Large intestine (tissue), 3 donors: ENCODE data around the gene TTK. TPM values are rescaled to one million over a fixed set of nuclear protein-coding genes. Genes with fewer than 3 reads are reported as not detected.

Experiments
- DNase-seq, 2 donors: peaks; one replicate each; pipeline versions ENCODE4 v3.0.0 to v3.0.0-alpha.2; 2013
- H3K27ac ChIP-seq: one replicate; pipeline ENCODE4 v1.5.1; 2013; ENCODE audit warnings: low read length
- H3K27me3 ChIP-seq: 2 replicates; pipeline ENCODE4 v1.6.1; 2013; ENCODE audit warnings: low read length; ENCODE audit not compliant: control insufficient read depth, insufficient read depth
- H3K36me3 ChIP-seq: 2 replicates; pipeline ENCODE4 v1.6.1; 2013; ENCODE audit warnings: low read length; ENCODE audit not compliant: control insufficient read depth, insufficient read depth
- H3K4me1 ChIP-seq: one replicate; pipeline ENCODE4 v1.6.1; 2013; ENCODE audit warnings: low read length; ENCODE audit not compliant: control insufficient read depth, insufficient read depth
- H3K4me3 ChIP-seq: one replicate; pipeline ENCODE4 v1.5.1; 2013; ENCODE audit warnings: low read length
- H3K9me3 ChIP-seq: one replicate; pipeline ENCODE4 v1.6.1; 2013; ENCODE audit warnings: mild to moderate bottlenecking, low read depth, low read length, moderate library complexity; ENCODE audit not compliant: control insufficient read depth
- WGBS: methylation state at CpG from one replicate; pipeline ENCODE4 v1.1.5; 2013; ENCODE audit warnings: low lambda C conversion rate; ENCODE audit not compliant: insufficient coverage; 5-methylcytosine and 5-hydroxymethylcytosine counted together
- polyA plus RNA-seq: library from polyadenylated mRNA; unstranded; fragments of 120-200 nt; gene quantifications from one replicate; pipeline ENCODE4 v1.2.1, GENCODE V29; 2013

TTK gene
- polyA plus RNA-seq, 1 donor: 9.1 TPM

- Histone ChIP-seq H3K36me3 (no peaks in the 10 kb centered on the region), H3K27ac (no peak overlapping the region), H3K27me3 (no peaks in the 10 kb centered on the region), H3K4me3 (no peak overlapping the region), H3K4me1 (no peaks in the 10 kb centered on the region), H3K9me3 (no peaks in the 10 kb centered on the region)
- DNase-seq: no peak
- WGBS: 84% methylated on average over 3 of the region's 6 CpGs
These were observed 84.2 kb downstream of the TTK start for GRCh38 chr6:80088637-80089036.

DNA sequence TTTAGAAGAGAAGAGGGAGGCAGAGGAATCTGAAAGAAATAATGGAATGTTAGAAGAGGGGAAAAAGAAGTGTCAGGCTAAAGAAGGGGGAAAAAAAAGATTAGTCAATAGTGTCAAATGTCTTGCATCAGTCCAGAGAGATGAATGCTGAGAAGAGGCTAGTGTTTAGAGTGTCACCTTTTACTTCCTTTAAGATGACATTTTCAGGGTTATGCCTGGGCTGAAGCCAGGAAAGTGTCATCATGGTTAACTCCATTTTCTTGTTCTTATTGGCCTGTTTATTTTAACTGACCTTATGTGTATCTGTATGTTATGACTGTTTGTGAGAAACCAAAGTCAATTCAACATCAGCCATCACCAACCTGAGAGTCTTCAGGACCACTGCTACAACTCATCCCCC is 87.1 kb downstream of the TTK start:
- Histone ChIP-seq H3K4me3 (no peak overlapping the region), H3K27ac (no peak overlapping the region), H3K27me3 (no peaks in the 10 kb centered on the region), H3K4me1 (no peaks in the 10 kb centered on the region), H3K9me3 (no peaks in the 10 kb centered on the region), H3K36me3 (no peaks in the 10 kb centered on the region)
- no peak for DNase-seq

Other genes with a start within 250 kb of the TTK start
- 3.3 TPM for gene ELOVL4, start 57.1 kb upstream of the TTK start, polyA plus RNA-seq
- 21.0 TPM for gene BCKDHB, start 102.0 kb downstream of the TTK start, polyA plus RNA-seq